Activated T-cell treated with anti-CD3 and anti-CD28 coated beads for 48 hours (primary cell): ENCODE results near the gene CDKL4.
"Not testable (repeated sequence)": the region's sequence is repeated elsewhere in the genome, so short reads cannot be mapped to it uniquely, and the experiment has no call there.

ENCODE experiments used
- DNase-seq: peaks from one replicate; pipeline ENCODE4 v3.0.0-alpha.2; 2020; ENCODE audit warnings: low read depth

The CDKL4 gene

GRCh38 chr2:39178756-39179155, 65.0 kb downstream of the CDKL4 start:
- DNase-seq = no peak

- no peak for DNase-seq
Observed at GRCh38 chr2:39176997-39177396, 66.8 kb downstream of the CDKL4 start.

GRCh38 chr2:39175026-39175812, 68.6 kb downstream of the CDKL4 start:
- DNase-seq = no peak

- no peak for DNase-seq
Observed at GRCh38 chr2:39174022-39174421, 69.7 kb downstream of the CDKL4 start.

GRCh38 chr2:39172047-39172706, 71.6 kb downstream of the CDKL4 start:
- not testable (repeated sequence) for DNase-seq

GRCh38 chr2:39171621-39172020, 72.1 kb downstream of the CDKL4 start:
- DNase-seq = no peak

GRCh38 chr2:39164089-39164488, 79.7 kb downstream of the CDKL4 start:
- DNase-seq = no peak

GRCh38 chr2:39160982-39161381, 82.8 kb downstream of the CDKL4 start:
- DNase-seq = no peak

- DNase-seq = no peak
Observed at GRCh38 chr2:39159283-39159682, 84.5 kb downstream of the CDKL4 start.

GRCh38 chr2:39158351-39158750, 85.4 kb downstream of the CDKL4 start:
- no peak for DNase-seq

GRCh38 chr2:39156846-39157245, 86.9 kb downstream of the CDKL4 start:
- no peak for DNase-seq

- no peak for DNase-seq
Observed at GRCh38 chr2:39156107-39156506, 87.7 kb downstream of the CDKL4 start.

- DNase-seq = not testable (repeated sequence)
Observed at GRCh38 chr2:39155573-39155972, 88.2 kb downstream of the CDKL4 start.

- no peak for DNase-seq
Observed at GRCh38 chr2:39154944-39155343, 88.8 kb downstream of the CDKL4 start.

- no peak for DNase-seq
Observed at GRCh38 chr2:39153312-39153711, 90.5 kb downstream of the CDKL4 start.

- DNase-seq = no peak
Observed at GRCh38 chr2:39152504-39152903, 91.3 kb downstream of the CDKL4 start.

- no peak for DNase-seq
Observed at GRCh38 chr2:39150890-39151497, 92.8 kb downstream of the CDKL4 start.

GRCh38 chr2:39150102-39150562, 93.6 kb downstream of the CDKL4 start:
- DNase-seq = no peak

- no peak for DNase-seq
Observed at GRCh38 chr2:39146630-39147029, 97.1 kb downstream of the CDKL4 start.

- DNase-seq = no peak
Observed at GRCh38 chr2:39145906-39146421, 97.8 kb downstream of the CDKL4 start.

GRCh38 chr2:39144416-39144815, 99.4 kb downstream of the CDKL4 start:
- no peak for DNase-seq

GRCh38 chr2:39142904-39143605, 100.7 kb downstream of the CDKL4 start:
- no peak for DNase-seq
